Stomach smooth muscle (tissue), 2 donors: ENCODE data around the gene CLCN1.

Source experiments
- H3K27ac ChIP-seq: one replicate; pipeline ENCODE4 v1.7.0; 2013; ENCODE audit warnings: mild to moderate bottlenecking, low read length, inconsistent platforms
- H3K27me3 ChIP-seq, 2 donors: one replicate each; pipeline ENCODE4 v1.7.0; 2013; ENCODE audit warnings: low read length in 2 of 2; ENCODE audit not compliant: insufficient read depth in 2 of 2, control insufficient read depth in 1 of 2
- H3K36me3 ChIP-seq, 2 donors: one replicate each; pipeline ENCODE4 v1.7.0; 2013; ENCODE audit warnings: low read length in 2 of 2; ENCODE audit not compliant: control insufficient read depth in 2 of 2, insufficient read depth in 2 of 2
- H3K4me1 ChIP-seq: one replicate; pipeline ENCODE4 v1.7.0; 2013; ENCODE audit warnings: low read length; ENCODE audit not compliant: control insufficient read depth, insufficient read depth
- H3K4me3 ChIP-seq, 2 donors: one replicate each; pipeline ENCODE4 v1.7.0; 2013; ENCODE audit warnings: low read length in 2 of 2
- H3K9ac ChIP-seq, 2 donors: one replicate each; pipeline ENCODE4 v1.7.0; 2013; ENCODE audit warnings: low read length in 2 of 2, mild to moderate bottlenecking in 1 of 2
- H3K9me3 ChIP-seq, 2 donors: one replicate each; pipeline ENCODE4 v1.7.0; 2013; ENCODE audit warnings: low read length in 2 of 2; ENCODE audit not compliant: control insufficient read depth in 2 of 2
- donor health status: healthy.
- donor health status: Pancreatic carcinoma.

Gene CLCN1

DNA sequence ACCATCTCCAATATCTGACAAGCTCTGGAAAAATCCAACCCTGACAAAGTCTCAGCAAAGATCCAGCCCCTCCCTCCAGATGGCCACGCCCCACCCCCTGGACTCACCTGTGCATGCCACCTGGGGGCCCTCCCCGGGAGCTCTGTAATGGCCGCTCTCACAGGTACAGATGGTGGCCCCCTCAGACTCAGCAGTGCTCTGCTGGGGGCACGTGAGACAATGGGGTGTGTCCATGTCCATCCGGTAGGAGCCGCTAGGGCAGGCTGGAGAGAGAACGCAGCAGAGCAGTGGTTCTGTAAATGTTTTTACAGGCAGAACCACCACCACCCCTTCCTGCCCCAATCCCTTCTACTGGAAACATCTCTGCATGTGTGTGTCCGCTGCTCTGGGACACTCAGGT is 83.2 kb downstream of the CLCN1 start:
- no peak overlapping the region for H3K9ac ChIP-seq
- peaks cover 9% of the 10 kb centered on the region for H3K4me1 ChIP-seq
- H3K27me3 ChIP-seq, result no peaks in the 10 kb centered on the region
- no peaks in the 10 kb centered on the region for H3K9me3 ChIP-seq
- H3K27ac ChIP-seq, result no peak overlapping the region
- H3K36me3 ChIP-seq, result peaks cover 0 to 3% of the 10 kb centered on the region in 2 donors
- no peak overlapping the region for H3K4me3 ChIP-seq

DNA sequence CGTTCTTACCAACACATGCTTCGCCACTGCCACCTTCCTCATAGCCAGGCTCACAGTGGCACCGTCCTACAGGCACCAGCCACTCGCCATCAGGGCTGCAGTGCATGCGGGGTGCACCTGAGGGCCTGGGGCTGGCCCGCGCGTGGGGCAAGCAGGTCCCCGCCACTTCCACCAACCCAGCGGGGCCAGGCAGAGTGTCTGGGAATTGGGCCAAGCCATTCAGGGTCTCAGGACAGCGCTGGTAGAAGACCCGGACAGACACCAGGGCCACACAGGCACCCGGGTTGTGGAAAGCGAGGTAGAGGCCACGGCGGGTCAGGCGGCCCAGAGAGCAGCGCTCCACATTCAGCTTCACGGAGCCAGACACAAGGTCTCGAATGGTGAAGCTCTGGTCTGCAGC is 83.7 kb downstream of the CLCN1 start:
- Histone ChIP-seq H3K4me1 (peaks cover 9% of the 10 kb centered on the region), H3K9me3 (no peaks in the 10 kb centered on the region), H3K9ac (no peak overlapping the region), H3K27me3 (no peaks in the 10 kb centered on the region), H3K27ac (no peak overlapping the region), H3K4me3 (no peak overlapping the region), H3K36me3 (peaks cover 0 to 3% of the 10 kb centered on the region in 2 donors)

DNA sequence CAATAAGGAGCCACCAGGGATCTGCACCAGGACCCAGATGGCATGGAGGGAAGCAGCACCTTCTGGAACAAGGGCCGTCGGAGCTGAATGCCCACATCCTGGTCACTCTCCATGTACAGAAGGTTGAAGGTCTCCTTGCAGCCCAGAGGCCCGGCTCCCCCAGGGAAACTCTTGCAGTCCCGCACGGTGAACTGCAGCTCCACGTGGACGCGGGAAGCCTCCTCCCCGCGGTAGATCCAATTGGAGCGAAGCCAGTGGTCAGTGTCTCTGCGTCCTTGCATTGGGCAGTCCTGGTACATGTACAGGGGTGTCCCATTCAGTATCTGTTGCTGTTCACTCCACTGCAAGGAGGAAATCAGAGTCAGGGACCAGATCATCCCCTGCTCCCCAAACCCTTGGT is 85.4 kb downstream of the CLCN1 start:
- H3K36me3 ChIP-seq, result peaks cover 0 to 2% of the 10 kb centered on the region in 2 donors
- no peak overlapping the region for H3K4me3 ChIP-seq
- H3K27me3 ChIP-seq, result no peaks in the 10 kb centered on the region
- no peaks in the 10 kb centered on the region for H3K4me1 ChIP-seq
- no peaks in the 10 kb centered on the region for H3K9me3 ChIP-seq
- H3K9ac ChIP-seq, result no peak overlapping the region
- H3K27ac ChIP-seq, result no peak overlapping the region
